HG03139 (cell line): Measurements from ENCODE around the gene THAP8.

ENCODE experiments used
- ATAC-seq: cut with Tn5 transposase; IDR thresholded peaks from one replicate; pipeline ENCODE4 v1.9.1; 2021; ENCODE audit not compliant: unreplicated experiment

Gene THAP8

GRCh38 chr19:35995048-35995993 is 58.8 kb downstream of the THAP8 start, which contains the start of gene SDHAF1:
Gene SDHAF1 (plus strand): TSS chr19:35995188. CDS start chr19:35995275, 87 bp downstream.
- ATAC-seq = peak; percentile 74

- no peak for ATAC-seq
These were observed 60.0 kb downstream of the THAP8 start for GRCh38 chr19:35993923-35994598.

- ATAC-seq = no peak
These were observed 60.9 kb downstream of the THAP8 start for GRCh38 chr19:35992907-35993765.

- ATAC-seq = no peak
These were observed 62.2 kb downstream of the THAP8 start for GRCh38 chr19:35991731-35992450.

- no peak for ATAC-seq
These were observed 63.0 kb downstream of the THAP8 start for GRCh38 chr19:35990771-35991730.

- no peak for ATAC-seq
These were observed 63.9 kb downstream of the THAP8 start for GRCh38 chr19:35990156-35990555.

GRCh38 chr19:35988824-35989223 is 65.3 kb downstream of the THAP8 start:
- ATAC-seq = no peak

GRCh38 chr19:35987571-35987896 is 66.6 kb downstream of the THAP8 start:
- ATAC-seq = no peak

- no peak for ATAC-seq
These were observed 67.2 kb downstream of the THAP8 start for GRCh38 chr19:35986664-35987570.

- no peak for ATAC-seq
These were observed 68.0 kb downstream of the THAP8 start for GRCh38 chr19:35986111-35986510.
